Measurements from ENCODE around the gene DPYD.

DNA sequence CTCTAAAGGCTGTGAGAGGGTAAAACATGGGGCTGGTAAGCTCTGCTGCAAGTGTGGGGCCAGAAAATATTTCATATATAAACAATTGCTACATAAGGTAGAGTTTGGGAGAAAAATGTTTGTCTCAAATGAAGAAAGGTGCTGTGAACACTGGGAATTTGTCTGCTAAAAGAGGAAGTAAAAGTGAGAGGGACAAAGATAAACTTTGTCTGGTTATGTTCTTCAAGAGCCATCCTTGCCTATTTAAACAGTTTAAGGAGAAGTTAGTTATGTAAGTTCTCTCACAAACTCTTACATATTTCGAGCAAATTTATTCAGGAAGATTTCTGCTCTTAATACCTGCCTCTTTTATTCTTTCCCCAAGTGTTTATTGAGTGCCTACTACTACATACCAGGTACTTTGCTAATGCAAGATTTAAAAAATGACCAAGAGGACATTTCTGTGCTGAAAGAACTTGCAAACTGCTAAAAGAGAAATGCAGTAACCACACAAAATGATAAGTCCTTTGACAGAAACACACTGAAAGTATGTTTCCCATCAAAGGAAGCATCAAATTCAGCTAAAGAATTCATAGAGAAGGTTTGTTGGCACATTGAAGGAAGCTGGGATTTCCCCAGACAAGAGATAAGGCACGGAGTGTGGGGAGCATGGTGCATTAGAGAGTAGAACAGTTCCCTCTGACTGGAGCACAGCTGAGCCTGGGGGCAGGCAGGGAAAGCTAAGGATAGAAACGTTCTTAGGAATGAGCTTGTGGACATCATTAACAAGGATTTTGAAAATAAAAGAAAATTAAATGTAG, 650.1 kb downstream of the DPYD start:
- TF ChIP-seq, protein P1, sequence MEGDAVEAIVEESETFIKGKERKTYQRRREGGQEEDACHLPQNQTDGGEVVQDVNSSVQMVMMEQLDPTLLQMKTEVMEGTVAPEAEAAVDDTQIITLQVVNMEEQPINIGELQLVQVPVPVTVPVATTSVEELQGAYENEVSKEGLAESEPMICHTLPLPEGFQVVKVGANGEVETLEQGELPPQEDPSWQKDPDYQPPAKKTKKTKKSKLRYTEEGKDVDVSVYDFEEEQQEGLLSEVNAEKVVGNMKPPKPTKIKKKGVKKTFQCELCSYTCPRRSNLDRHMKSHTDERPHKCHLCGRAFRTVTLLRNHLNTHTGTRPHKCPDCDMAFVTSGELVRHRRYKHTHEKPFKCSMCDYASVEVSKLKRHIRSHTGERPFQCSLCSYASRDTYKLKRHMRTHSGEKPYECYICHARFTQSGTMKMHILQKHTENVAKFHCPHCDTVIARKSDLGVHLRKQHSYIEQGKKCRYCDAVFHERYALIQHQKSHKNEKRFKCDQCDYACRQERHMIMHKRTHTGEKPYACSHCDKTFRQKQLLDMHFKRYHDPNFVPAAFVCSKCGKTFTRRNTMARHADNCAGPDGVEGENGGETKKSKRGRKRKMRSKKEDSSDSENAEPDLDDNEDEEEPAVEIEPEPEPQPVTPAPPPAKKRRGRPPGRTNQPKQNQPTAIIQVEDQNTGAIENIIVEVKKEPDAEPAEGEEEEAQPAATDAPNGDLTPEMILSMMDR (IDR thresholded peaks at IDR 0.05): no peak
- no peak for TF ChIP-seq ZFX (IDR thresholded peaks at IDR 0.05; ENCODE audit: borderline replicate concordance)
